CD4-positive, alpha-beta T cell treated with Interleukin-2 at 100 ng/mL for 4 hours (primary cell): ENCODE measurements around the gene C1QB.
"Not testable (repeated sequence)": the region's sequence is repeated elsewhere in the genome, so short reads cannot be mapped to it uniquely, and the experiment has no call there.

Experiments
- DNase-seq: peaks from one replicate; pipeline ENCODE4 v3.0.0-alpha.2; 2020; ENCODE audit warnings: low spot score

C1QB gene

DNA sequence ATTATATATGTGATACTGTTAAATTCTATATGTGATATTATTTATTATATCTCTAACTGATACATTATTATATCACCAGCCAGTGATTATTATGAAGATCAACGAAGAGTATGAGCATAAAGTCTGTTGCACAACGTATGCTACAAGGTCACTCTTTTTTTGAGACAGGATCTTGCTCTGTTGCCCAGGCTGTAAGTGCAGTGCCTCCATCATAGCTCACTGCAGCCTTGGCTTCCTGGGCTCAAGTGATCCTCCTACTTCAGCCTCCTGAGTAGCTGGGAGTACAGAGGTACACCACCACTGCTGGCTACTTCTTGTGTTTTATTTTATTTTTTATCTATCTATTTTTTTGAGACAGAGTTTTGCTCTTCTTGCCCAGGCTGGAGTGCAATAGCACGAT, 43.6 kb downstream of the C1QB start:
- no peak for DNase-seq

DNA sequence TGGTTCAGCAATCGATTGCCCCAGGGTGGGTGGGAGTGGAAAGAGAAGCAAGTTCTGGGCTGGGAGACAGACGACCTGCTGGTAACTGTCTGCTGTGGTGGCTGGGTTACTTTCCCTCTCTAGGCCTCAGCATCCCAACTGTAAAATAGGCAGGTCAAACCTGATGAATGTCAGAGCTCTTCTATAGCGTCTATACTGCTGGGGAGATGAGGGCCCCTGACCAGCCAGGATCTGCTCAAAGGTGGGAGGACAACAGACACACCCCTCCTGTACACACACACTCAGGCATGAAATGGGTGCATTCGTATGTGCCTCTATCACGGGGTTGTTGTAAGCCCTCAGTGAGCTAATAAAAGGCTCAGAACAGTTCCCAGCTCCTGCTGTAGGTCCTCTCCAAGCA, 44.9 kb downstream of the C1QB start:
- no peak for DNase-seq

DNA sequence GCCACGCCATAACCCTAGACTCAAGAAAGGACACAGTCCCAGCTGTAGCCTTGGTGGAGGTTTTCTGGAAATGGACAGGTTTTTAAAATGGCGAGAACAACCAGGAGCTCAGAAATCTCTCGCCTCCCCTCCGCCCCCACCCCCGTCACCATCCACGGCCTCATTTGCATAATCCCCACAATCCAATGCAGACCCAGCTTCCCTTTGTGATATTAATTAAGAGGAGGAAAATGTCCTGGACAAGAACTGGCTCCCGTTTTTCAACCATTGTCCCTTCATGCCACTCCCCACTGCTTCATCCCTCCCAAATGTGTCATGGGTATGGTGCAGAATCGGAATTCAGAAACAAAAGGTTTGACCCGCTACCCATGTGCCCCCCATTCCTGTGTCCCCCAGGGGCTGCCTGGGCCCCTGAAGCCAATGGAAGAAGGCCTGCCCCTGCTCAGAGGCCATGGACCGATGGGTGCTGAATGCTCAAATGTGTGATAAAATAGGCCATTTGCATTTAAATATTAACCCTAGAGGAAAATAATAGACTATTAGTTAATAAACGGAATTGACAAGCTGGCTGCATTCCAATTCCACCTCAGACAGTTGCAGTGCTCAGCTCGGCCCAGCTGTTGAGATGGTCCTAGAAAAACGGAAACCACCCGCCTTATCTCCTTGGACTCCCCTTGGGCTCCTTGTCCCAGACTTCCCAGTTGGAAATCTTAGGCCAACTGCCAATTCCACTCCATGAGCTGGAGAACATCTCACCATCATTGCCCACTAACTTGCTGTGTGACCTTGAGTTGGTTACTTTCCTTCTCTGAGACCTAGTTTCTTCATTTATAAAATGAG, 46.9 kb downstream of the C1QB start:
- no peak for DNase-seq

DNA sequence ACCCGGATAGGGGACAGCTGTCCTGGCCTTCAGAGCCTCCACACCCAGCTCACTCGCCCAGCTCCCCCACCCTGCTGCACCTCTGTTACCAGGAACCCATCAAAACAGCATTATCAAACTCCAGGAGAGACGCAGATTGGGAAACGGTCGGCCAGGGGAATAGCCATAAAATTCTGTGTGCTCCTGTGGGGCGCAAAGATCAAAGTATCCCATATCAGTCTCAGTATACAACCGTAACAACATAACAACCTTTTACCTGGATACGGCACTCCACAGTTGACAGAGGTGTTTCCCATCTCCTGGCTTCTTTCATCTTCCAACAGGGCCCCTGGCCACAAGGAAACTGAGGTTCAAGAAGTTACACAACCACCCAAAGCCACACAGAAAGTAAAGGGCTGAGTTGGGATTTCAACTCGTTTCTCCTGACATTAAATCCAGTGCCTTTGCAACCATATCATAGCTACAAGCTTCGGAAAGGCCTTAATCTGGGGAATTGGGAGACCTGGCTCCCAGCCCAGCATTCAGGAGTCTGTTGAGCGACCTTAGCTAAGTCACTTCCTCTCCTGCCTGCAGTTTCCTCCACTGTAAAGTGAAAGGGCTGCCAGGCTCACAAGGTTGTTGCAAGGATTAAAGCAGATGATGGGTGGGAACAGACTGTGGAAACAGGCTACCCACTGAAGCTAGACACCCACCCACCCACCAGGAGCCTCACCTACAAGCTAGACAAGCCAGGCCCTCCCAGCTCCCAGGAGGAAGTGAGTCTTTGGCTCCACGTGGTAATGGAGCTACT, 49.5 kb downstream of the C1QB start:
- no peak for DNase-seq

DNA sequence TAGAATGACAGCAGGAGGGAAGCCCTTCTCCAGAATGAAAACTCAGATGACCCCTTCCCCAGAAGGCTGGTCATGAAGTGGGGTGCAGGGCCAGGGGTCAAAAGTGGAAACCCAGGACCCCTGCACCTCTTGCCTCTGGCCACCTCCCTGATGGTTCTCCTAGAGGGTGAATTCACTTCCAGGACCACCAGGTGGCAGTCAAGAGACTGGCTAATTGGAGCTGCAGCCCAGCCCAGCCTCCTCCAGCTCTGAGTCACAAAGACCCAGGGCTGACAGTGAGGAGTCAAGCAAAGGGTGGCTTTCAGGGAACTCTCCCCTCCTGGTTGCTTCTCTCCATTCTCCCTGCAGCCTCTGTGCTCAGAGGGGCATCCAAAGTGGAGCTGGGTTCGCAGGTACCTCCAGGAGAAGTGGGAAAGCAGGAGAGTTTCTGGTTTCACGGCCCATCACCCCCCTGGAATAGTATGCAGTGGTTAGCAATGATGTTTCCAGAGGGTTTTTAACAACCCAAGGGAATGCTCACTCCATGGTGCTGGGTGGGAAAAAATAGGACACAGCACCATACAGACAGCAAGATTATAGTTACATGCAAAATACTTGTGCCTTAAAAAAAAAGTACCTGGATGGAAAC, 51.5 kb downstream of the C1QB start:
- DNase-seq, result peak; percentile 69

DNA sequence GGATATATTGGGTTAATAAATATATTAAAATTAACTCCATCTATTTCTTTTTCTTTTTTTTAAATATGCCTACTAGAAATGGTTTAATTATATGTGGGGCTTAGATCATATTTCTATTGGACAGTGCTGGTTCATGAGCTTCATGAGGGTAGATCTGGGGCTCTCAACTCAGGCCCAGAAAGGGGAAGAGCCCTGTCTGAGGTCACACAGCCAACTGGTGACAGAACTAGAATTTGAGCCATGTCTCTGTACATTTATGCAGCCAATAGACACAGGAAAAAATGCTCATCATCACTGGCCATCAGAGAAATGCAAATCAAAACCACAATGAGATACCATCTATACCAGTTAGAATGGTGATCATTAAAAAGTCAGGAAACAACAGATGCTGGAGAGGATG, 52.5 kb downstream of the C1QB start:
- no peak for DNase-seq

DNA sequence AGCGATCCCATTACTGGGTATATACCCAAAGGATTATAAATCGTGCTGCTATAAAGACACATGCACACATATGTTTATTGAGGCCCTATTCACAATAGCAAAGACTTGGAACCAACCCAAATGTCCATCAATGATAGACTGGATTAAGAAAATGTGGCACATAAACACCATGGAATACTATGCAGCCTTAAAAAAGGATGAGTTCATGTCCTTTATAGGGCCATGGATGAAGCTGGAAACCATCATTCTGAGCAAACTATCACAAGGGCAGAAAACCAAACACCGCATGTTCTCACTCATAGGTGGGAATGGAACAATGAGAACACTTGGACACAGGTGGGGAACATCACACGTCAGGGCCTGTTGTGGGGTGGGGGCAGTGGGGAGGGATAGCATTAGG, 53.1 kb downstream of the C1QB start:
- not testable (repeated sequence) for DNase-seq

DNA sequence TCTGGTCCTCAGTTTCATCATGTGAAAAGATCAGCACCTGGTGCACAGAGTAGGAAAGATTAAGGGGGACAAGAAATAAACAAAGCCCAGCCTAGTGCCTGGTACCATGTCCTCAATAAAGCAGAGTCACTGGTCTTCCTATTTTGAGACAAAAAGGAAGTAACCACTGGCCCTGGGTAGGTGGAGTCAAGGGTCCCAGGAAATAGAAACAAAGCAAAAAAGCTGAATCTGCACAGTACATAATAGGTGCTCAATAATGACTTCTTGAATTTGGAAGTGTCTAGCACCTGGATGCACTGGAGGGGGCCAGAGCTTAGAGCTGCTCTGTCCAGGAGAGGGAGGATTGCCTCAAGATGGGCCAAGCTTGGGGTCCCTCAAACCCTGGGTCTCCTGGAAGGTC, 55.7 kb downstream of the C1QB start:
- DNase-seq, result no peak

DNA sequence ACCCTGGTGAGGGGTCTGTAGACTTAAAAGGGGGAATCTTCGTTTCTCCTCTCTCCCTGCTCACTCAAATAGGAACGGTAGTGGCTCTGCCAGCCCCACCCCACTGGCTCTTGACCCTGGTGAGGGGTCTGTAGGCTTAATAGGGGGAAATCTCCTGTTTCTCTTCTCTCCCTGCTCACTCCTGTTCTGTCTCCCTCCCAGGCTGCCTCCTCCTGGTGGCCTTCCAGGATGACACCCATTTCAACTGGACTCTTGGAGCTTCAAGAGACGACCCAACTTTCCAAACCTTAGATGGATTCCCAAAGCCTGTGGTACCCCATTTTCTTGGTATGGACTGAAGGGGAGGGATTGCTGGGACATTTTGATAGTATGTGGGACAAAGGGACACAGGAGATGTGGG, 56.2 kb downstream of the C1QB start:
- DNase-seq, result no peak

DNA sequence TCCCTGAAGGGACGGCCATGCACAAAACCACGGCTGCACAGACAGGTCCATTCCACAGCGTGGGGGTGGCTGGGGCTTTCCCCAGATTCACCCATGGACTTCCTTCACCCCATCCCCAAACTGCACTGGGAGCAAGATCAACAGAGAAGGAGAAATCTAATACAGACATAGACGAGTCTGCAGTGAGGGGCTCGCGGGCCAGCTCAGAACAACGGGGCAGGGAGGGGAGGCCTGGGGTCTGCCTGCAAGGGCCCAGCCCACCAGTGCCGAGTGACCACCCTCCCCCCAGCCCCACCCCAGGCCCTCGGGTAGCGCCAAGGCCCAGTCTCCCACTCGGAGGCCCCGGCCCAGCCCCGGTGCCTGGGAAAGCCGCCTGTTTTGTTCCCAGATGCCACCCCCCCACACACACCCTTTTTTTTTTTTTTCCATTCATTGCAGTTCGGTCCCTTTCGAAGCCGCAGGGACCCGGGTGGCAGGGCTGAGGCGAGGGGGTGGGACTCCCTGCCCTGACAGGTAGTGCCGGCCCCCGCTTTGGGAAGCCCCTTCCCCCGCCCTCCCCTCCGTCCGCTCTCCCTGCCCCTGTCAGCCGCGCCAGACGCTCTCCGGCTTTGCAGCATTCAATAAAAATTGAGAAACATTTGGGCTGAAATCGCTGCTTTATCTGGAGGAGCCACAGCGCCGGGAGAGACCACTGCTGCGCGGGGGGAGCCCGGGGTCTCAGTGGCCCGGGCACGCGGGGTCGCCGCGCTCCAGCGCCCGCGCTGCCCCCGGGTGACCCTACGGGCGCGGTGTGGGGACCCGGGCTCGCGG, 57.1 kb downstream of the C1QB start:
- peak; percentile 14 for DNase-seq

DNA sequence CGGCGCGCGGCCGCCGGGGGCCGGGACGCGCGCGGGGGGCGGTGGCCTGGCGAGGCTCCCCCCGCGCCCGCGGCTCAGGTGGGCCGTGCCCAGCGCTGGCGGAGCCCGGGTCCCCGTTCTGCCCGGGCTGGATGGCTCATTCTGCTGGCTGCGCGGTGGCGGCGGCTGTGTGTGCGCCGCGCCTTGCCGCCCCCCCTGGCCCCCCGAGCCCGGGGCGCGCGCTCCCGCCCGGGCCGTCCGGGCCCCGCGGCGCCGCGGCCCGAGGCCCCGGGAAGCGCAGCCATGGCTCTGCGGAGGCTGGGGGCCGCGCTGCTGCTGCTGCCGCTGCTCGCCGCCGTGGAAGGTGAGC, 57.6 kb downstream of the C1QB start, which contains the start of gene EPHB2:
Gene EPHB2 (plus strand): TSS at position 139 of the 349 bp plus-strand sequence. CDS start 144 bp downstream, at position 283.
- no peak for DNase-seq

DNA sequence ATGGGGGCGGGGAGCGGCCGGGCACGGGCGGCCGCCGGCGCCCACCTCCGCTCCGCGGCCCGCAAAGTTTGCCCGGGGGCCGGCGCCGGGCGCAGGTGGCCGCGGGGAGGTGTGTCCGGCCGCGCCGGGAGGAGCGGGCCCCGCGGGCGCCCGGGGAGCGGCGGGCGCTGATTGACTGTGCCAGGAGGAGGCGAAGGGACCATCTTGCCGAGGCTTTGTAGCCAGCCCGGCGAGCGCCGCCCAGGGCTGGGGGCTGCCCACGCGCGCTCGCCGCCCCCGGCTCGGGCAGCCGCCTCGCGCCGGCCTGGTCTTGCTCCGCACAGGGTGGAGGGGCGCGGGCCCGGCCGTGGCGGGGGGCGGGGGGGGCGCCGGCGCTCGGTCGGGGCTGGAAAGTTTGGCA, 58.0 kb downstream of the C1QB start:
- no peak for DNase-seq
